ENCODE results near the gene CLIC5.

Gene CLIC5

GRCh38 chr6:45836438-45836824, 179.2 kb downstream of the CLIC5 start:
- no peak for DNase-seq

GRCh38 chr6:45835721-45836437, 179.8 kb downstream of the CLIC5 start:
- DNase-seq: no peak

DNA sequence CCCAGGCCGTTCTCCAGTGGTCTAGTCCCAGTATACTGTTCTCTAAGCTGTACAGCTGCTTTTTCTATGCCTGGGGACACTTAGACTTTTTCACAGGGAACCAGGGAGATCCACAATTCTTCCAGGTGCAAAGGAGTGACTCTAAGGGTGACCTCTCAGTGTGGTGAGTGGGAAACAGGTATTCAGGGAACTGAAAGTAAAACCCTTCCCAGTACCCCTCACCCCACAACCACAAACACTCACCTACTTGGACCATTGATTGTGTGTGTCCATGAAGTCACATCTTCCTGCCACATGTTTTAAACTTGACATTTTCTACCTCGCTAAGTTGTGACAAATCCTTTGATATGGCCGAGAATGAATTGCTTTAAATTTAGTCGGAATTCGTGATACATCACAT, 183.6 kb downstream of the CLIC5 start:
- DNase-seq: no peak

Measured in NCI-H526 (cell line).